ENCODE data around the gene RHNO1.

DNA sequence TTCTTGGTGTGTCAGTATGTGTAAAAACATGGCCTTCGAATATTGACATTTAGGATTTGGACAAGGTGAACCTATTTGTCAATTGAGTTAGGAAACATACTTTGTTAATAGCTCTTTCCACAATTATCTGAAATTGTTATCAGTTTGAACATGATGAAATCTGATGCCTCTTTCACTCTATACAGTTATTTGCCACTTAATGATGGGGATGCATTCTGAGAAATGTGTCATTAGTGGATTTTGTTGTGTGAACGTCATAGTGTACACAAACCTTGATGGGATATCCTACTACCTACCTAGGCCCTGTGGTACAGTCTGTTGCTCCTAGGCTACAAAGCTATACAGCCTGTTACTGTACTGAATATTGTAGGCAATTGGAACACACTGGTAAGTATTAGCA is 18.5 kb downstream of the RHNO1 start:
- TF ChIP-seq, protein P1, sequence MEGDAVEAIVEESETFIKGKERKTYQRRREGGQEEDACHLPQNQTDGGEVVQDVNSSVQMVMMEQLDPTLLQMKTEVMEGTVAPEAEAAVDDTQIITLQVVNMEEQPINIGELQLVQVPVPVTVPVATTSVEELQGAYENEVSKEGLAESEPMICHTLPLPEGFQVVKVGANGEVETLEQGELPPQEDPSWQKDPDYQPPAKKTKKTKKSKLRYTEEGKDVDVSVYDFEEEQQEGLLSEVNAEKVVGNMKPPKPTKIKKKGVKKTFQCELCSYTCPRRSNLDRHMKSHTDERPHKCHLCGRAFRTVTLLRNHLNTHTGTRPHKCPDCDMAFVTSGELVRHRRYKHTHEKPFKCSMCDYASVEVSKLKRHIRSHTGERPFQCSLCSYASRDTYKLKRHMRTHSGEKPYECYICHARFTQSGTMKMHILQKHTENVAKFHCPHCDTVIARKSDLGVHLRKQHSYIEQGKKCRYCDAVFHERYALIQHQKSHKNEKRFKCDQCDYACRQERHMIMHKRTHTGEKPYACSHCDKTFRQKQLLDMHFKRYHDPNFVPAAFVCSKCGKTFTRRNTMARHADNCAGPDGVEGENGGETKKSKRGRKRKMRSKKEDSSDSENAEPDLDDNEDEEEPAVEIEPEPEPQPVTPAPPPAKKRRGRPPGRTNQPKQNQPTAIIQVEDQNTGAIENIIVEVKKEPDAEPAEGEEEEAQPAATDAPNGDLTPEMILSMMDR (conservative IDR thresholded peaks at IDR 0.05; ENCODE audit: low read depth, low read length): no peak
- no peak for TF ChIP-seq EZH2phosphoT487 (IDR thresholded peaks at IDR 0.05; ENCODE audit: borderline replicate concordance, low read length)
